Stimulated activated naive CD8-positive, alpha-beta T cell treated with anti-CD3 and anti-CD28 coated beads, Interleukin-15, amount 100 ng/mL, for 72 hours (primary cell): ENCODE measurements around the gene C16orf92.
"Not testable (repeated sequence)": the region's sequence is repeated elsewhere in the genome, so short reads cannot be mapped to it uniquely, and the experiment has no call there.

Source experiments
- ATAC-seq: fragments of 150-1000 bp; cut with Tn5 transposase; 2 replicates; pipeline ENCODE4 v1.10.0; 2021; ENCODE audit warnings: mild to moderate bottlenecking, moderate library complexity
- DNase-seq, 2 donors: peaks; one replicate each; pipeline ENCODE4 v3.0.0; 2021 to 2022
- H3K27ac Mint-ChIP-seq, 2 donors: one replicate each; pipeline ENCODE4 v1.8.0; 2022; ENCODE audit warnings: mild to moderate bottlenecking in 2 of 2, mixed read lengths in 2 of 2, moderate library complexity in 2 of 2
- H3K27me3 Mint-ChIP-seq: one replicate; pipeline ENCODE4 v1.8.0; 2022; ENCODE audit warnings: mixed read lengths
- H3K4me1 Mint-ChIP-seq: one replicate; pipeline ENCODE4 v1.8.0; 2022; ENCODE audit warnings: mild to moderate bottlenecking, mixed read lengths
- H3K4me3 Mint-ChIP-seq, 2 donors: one replicate each; pipeline ENCODE4 v1.8.0; 2022; ENCODE audit warnings: mild to moderate bottlenecking in 2 of 2, mixed read lengths in 2 of 2, moderate library complexity in 1 of 2
- H3K9me3 Mint-ChIP-seq, 2 donors: one replicate each; pipeline ENCODE4 v1.8.0; 2022; ENCODE audit warnings: mixed read lengths in 2 of 2

C16orf92 gene

GRCh38 chr16:30025574-30025973 is 2.6 kb downstream of the C16orf92 start:
- Mint-ChIP-seq H3K27ac (peak overlapping the region in 1 of 2 donors; percentile 3), H3K9me3 (no peaks in the 10 kb centered on the region), H3K27me3 (peaks cover 49% of the 10 kb centered on the region), H3K4me3 (no peak overlapping the region), H3K4me1 (peaks cover 16% of the 10 kb centered on the region)
- DNase-seq = no peak
- no peak for ATAC-seq

GRCh38 chr16:30026449-30026848 is 3.5 kb downstream of the C16orf92 start:
- ATAC-seq (no peak), DNase-seq (no peak)
- Mint-ChIP-seq H3K9me3 (no peaks in the 10 kb centered on the region), H3K27ac (no peak overlapping the region), H3K27me3 (peaks cover 58% of the 10 kb centered on the region), H3K4me1 (peaks cover 14% of the 10 kb centered on the region), H3K4me3 (no peak overlapping the region)

- ATAC-seq (no peak), DNase-seq (no peak)
- Mint-ChIP-seq H3K27me3 (peaks cover 70% of the 10 kb centered on the region), H3K27ac (no peak overlapping the region), H3K4me1 (peaks cover 23% of the 10 kb centered on the region), H3K4me3 (no peak overlapping the region), H3K9me3 (no peaks in the 10 kb centered on the region)
These were observed 4.8 kb downstream of the C16orf92 start for GRCh38 chr16:30027588-30028437.

- Mint-ChIP-seq H3K27ac (no peak overlapping the region), H3K9me3 (no peaks in the 10 kb centered on the region), H3K4me3 (no peak overlapping the region), H3K4me1 (peaks cover 23% of the 10 kb centered on the region), H3K27me3 (peaks cover 74% of the 10 kb centered on the region)
- ATAC-seq = no peak
- DNase-seq = no peak
These were observed 5.6 kb downstream of the C16orf92 start for GRCh38 chr16:30028438-30029076.

- Mint-ChIP-seq H3K27me3 (peaks cover 85% of the 10 kb centered on the region), H3K27ac (no peak overlapping the region), H3K9me3 (no peaks in the 10 kb centered on the region), H3K4me3 (peak overlapping the region; percentile 19 to 69), H3K4me1 (peaks cover 26% of the 10 kb centered on the region)
- ATAC-seq = no peak
- no peak for DNase-seq
These were observed 7.2 kb downstream of the C16orf92 start for GRCh38 chr16:30030011-30030685.

GRCh38 chr16:30030841-30031413 is 7.9 kb downstream of the C16orf92 start, which contains the start of gene TLCD3B:
TSS of gene TLCD3B (minus strand) at chr16:30031271. CDS start at chr16:30030527, 744 bp downstream.
- peak within 1 kb of the TSS; percentile 32 to 69 for H3K4me3 Mint-ChIP-seq
- DNase-seq = no peak
- no peak within 1 kb of the TSS for H3K27ac Mint-ChIP-seq
- peak; percentile 40 for ATAC-seq
- peaks cover 31% of the 10 kb centered on the region for H3K4me1 Mint-ChIP-seq
- H3K27me3 Mint-ChIP-seq = peaks cover 93% of the 10 kb centered on the region
- no peaks in the 10 kb centered on the region for H3K9me3 Mint-ChIP-seq

GRCh38 chr16:30031477-30031918 is 8.5 kb downstream of the C16orf92 start:
- Mint-ChIP-seq H3K9me3 (no peaks in the 10 kb centered on the region), H3K27ac (no peak overlapping the region), H3K27me3 (peaks cover 91% of the 10 kb centered on the region), H3K4me1 (peaks cover 31% of the 10 kb centered on the region), H3K4me3 (no peak overlapping the region)
- DNase-seq (no peak), ATAC-seq (no peak)

- Mint-ChIP-seq H3K4me3 (peak overlapping the region in 1 of 2 donors; percentile 50), H3K9me3 (no peaks in the 10 kb centered on the region), H3K4me1 (peaks cover 31% of the 10 kb centered on the region), H3K27me3 (peaks cover 83% of the 10 kb centered on the region), H3K27ac (no peak overlapping the region)
- DNase-seq = peak; percentile 68 to 71
- peak; percentile 67 for ATAC-seq
These were observed 9.3 kb downstream of the C16orf92 start for GRCh38 chr16:30032083-30032819.

GRCh38 chr16:30033270-30033669 is 10.3 kb downstream of the C16orf92 start:
- peaks cover 73% of the 10 kb centered on the region for H3K27me3 Mint-ChIP-seq
- H3K4me1 Mint-ChIP-seq = peaks cover 31% of the 10 kb centered on the region
- no peak overlapping the region for H3K27ac Mint-ChIP-seq

GRCh38 chr16:30040221-30040620 is 17.2 kb downstream of the C16orf92 start:
- Mint-ChIP-seq H3K4me1 (peaks cover 5% of the 10 kb centered on the region), H3K27ac (no peak overlapping the region), H3K4me3 (no peak overlapping the region), H3K9me3 (no peaks in the 10 kb centered on the region), H3K27me3 (peaks cover 8% of the 10 kb centered on the region)
- ATAC-seq (no peak), DNase-seq (no peak)

More at GRCh38 chr16:30033270-30033669, 10.3 kb downstream of the C16orf92 start:
- DNase-seq (no peak), ATAC-seq (no peak)
- no peaks in the 10 kb centered on the region for H3K9me3 Mint-ChIP-seq
- no peak overlapping the region for H3K4me3 Mint-ChIP-seq

- not testable (repeated sequence) for H3K27me3 Mint-ChIP-seq, H3K4me1 Mint-ChIP-seq, DNase-seq, H3K27ac Mint-ChIP-seq, ATAC-seq, H3K9me3 Mint-ChIP-seq, H3K4me3 Mint-ChIP-seq
These were observed 17.7 kb downstream of the C16orf92 start for GRCh38 chr16:30040690-30041089.

GRCh38 chr16:30041841-30042240 is 18.8 kb downstream of the C16orf92 start:
- ATAC-seq (no peak), DNase-seq (no peak)
- Mint-ChIP-seq H3K27me3 (no peaks in the 10 kb centered on the region), H3K4me1 (no peaks in the 10 kb centered on the region), H3K9me3 (no peaks in the 10 kb centered on the region), H3K27ac (no peak overlapping the region), H3K4me3 (no peak overlapping the region)

- DNase-seq = no peak
- Mint-ChIP-seq H3K27ac (no peak overlapping the region), H3K4me1 (peaks cover 6% of the 10 kb centered on the region), H3K27me3 (no peaks in the 10 kb centered on the region), H3K4me3 (no peak overlapping the region), H3K9me3 (no peaks in the 10 kb centered on the region)
- peak; percentile 28 for ATAC-seq
These were observed 23.2 kb downstream of the C16orf92 start for GRCh38 chr16:30046178-30046577.

GRCh38 chr16:30046588-30046987 is 23.6 kb downstream of the C16orf92 start:
- Mint-ChIP-seq H3K27me3 (no peaks in the 10 kb centered on the region), H3K4me3 (no peak overlapping the region), H3K9me3 (no peaks in the 10 kb centered on the region), H3K27ac (no peak overlapping the region), H3K4me1 (peaks cover 9% of the 10 kb centered on the region)
- ATAC-seq = no peak
- no peak for DNase-seq

- no peak for DNase-seq
- Mint-ChIP-seq H3K9me3 (no peaks in the 10 kb centered on the region), H3K27me3 (peaks cover 15% of the 10 kb centered on the region), H3K4me1 (peaks cover 36% of the 10 kb centered on the region), H3K27ac (no peak overlapping the region), H3K4me3 (no peak overlapping the region)
- no peak for ATAC-seq
These were observed 26.9 kb downstream of the C16orf92 start for GRCh38 chr16:30049871-30050270.
